Fibroblast of lung (primary cell): ENCODE data around the gene TECPR2.

Source experiments
- EZH2 ChIP-seq: IDR thresholded peaks from 2 replicates; pipeline ENCODE4 v1.5.1; 2012; ENCODE audit warnings: low read length, control low read depth, mild to moderate bottlenecking; ENCODE audit errors: missing control alignments
- TF ChIP-seq, protein P1 (sequence below), 2 donors: IDR thresholded peaks in 1 of 2; conservative IDR thresholded peaks in 1 of 2; 1 replicate in 1 of 2; 2 replicates in 1 of 2; pipeline ENCODE4 v1.5.1; 2011 to 2012; ENCODE audit warnings: low read length in 2 of 2, control low read depth in 1 of 2, inconsistent platforms in 1 of 2, low read depth in 1 of 2, mild to moderate bottlenecking in 1 of 2

DNA sequence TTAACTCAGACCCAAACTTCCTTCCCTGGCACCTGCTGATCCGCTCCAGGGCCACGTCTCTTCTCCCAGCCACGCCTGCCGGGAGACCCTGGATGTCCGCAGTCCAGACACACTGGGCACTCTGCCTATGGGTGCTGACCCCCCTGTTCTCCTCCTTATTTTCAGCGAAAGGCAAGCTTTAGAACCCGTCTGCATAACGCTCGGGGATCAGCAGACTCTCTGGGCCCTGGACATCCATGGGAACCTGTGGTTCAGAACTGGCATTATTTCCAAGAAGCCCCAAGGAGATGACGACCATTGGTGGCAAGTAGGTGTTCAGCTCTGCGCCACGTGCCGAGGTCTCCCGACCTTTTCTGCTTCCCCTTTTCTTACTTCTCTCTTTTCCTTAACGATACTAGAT lies 82.9 kb downstream of the TECPR2 start:
- TF ChIP-seq, protein P1, sequence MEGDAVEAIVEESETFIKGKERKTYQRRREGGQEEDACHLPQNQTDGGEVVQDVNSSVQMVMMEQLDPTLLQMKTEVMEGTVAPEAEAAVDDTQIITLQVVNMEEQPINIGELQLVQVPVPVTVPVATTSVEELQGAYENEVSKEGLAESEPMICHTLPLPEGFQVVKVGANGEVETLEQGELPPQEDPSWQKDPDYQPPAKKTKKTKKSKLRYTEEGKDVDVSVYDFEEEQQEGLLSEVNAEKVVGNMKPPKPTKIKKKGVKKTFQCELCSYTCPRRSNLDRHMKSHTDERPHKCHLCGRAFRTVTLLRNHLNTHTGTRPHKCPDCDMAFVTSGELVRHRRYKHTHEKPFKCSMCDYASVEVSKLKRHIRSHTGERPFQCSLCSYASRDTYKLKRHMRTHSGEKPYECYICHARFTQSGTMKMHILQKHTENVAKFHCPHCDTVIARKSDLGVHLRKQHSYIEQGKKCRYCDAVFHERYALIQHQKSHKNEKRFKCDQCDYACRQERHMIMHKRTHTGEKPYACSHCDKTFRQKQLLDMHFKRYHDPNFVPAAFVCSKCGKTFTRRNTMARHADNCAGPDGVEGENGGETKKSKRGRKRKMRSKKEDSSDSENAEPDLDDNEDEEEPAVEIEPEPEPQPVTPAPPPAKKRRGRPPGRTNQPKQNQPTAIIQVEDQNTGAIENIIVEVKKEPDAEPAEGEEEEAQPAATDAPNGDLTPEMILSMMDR (conservative IDR thresholded peaks at IDR 0.05 in 1 of 2, IDR thresholded peaks at IDR 0.05 in 1 of 2; ENCODE audit: low read depth in 1 of 2, low read length in 2 of 2) = no peak
- no peak for TF ChIP-seq EZH2
